ENCODE measurements around the gene MOG.
A peak's percentile ranks its signal among the peaks of the same experiment; 100 is the strongest.

Gene MOG

GRCh38 chr6:29629571-29629970 is 27.3 kb upstream of the MOG start:
- DNase-seq (ENCODE audit: low read depth): no peak
- H3K4me3 ChIP-seq (ENCODE audit: low read depth, low read length): no peak overlapping the region
- in situ Hi-C loops (cut with HindIII; ENCODE audit: low sequenced_read_pairs): no loop called here
- TF ChIP-seq CTCF (IDR thresholded peaks at IDR 0.05; ENCODE audit: low read depth, low read length, missing control alignments): no peak

GRCh38 chr6:29630315-29630714 is 26.6 kb upstream of the MOG start:
- no peak for TF ChIP-seq CTCF (IDR thresholded peaks at IDR 0.05; ENCODE audit: low read depth, low read length, missing control alignments)
- DNase-seq (ENCODE audit: low read depth): no peak
- in situ Hi-C loops (cut with HindIII; ENCODE audit: low sequenced_read_pairs): no loop called here
- no peak overlapping the region for H3K4me3 ChIP-seq (ENCODE audit: low read depth, low read length)

GRCh38 chr6:29631209-29631810 is 25.6 kb upstream of the MOG start:
- DNase-seq (ENCODE audit: low read depth): no peak
- H3K4me3 ChIP-seq (ENCODE audit: low read depth, low read length): peak overlapping the region; percentile 62
- in situ Hi-C loops (cut with HindIII; ENCODE audit: low sequenced_read_pairs): no loop called here
- TF ChIP-seq CTCF (IDR thresholded peaks at IDR 0.05; ENCODE audit: low read depth, low read length, missing control alignments): no peak

- no peak for TF ChIP-seq CTCF (IDR thresholded peaks at IDR 0.05; ENCODE audit: low read depth, low read length, missing control alignments)
- in situ Hi-C loops (cut with HindIII; ENCODE audit: low sequenced_read_pairs): no loop called here
- H3K4me3 ChIP-seq (ENCODE audit: low read depth, low read length): peak overlapping the region; percentile 62
- no peak for DNase-seq (ENCODE audit: low read depth)
Observed at GRCh38 chr6:29631860-29632731, 24.8 kb upstream of the MOG start.

- DNase-seq (ENCODE audit: low read depth): peak; percentile 49
- in situ Hi-C loops (cut with HindIII; ENCODE audit: low sequenced_read_pairs): no loop called here
- H3K4me3 ChIP-seq (ENCODE audit: low read depth, low read length): peak within 1 kb of the TSS; percentile 62
- TF ChIP-seq CTCF (IDR thresholded peaks at IDR 0.05; ENCODE audit: low read depth, low read length, missing control alignments): no peak
Observed at GRCh38 chr6:29632789-29633533, 23.9 kb upstream of the MOG start, which contains the start of gene GABBR1. Gene GABBR1 (minus strand): TSS chr6:29633183. CDS start chr6:29632385, 798 bp downstream.

- in situ Hi-C loops (cut with HindIII; ENCODE audit: low sequenced_read_pairs): no loop called here
- TF ChIP-seq CTCF (IDR thresholded peaks at IDR 0.05; ENCODE audit: low read depth, low read length, missing control alignments): no peak
Observed at GRCh38 chr6:29633534-29633905, 23.4 kb upstream of the MOG start.

More at GRCh38 chr6:29633534-29633905, 23.4 kb upstream of the MOG start:
- H3K4me3 ChIP-seq (ENCODE audit: low read depth, low read length): peak overlapping the region; percentile 62
- DNase-seq (ENCODE audit: low read depth): no peak
